ENCODE data around the gene DMBT1.
A peak's percentile ranks its signal among the peaks of the same experiment; 100 is the strongest.

The DMBT1 gene

GRCh38 chr10:122548407-122549085, 12.0 kb upstream of the DMBT1 start:
- no peak for DNase-seq (ENCODE audit: low read depth in 3 of 3)

- DNase-seq (ENCODE audit: low read depth in 3 of 3), result no peak
Observed at GRCh38 chr10:122549636-122550035, 10.9 kb upstream of the DMBT1 start.

GRCh38 chr10:122550427-122550826, 10.1 kb upstream of the DMBT1 start:
- DNase-seq (ENCODE audit: low read depth in 3 of 3), result no peak

GRCh38 chr10:122550983-122551382, 9.6 kb upstream of the DMBT1 start:
- no peak for DNase-seq (ENCODE audit: low read depth in 3 of 3)

GRCh38 chr10:122551450-122551849, 9.1 kb upstream of the DMBT1 start:
- peak; percentile 7 to 39 (median 13) for DNase-seq (ENCODE audit: low read depth in 3 of 3)

GRCh38 chr10:122553341-122553740, 7.2 kb upstream of the DMBT1 start:
- DNase-seq (ENCODE audit: low read depth in 3 of 3), result no peak

- no peak for DNase-seq (ENCODE audit: low read depth in 3 of 3)
Observed at GRCh38 chr10:122554131-122555036, 6.2 kb upstream of the DMBT1 start.

GRCh38 chr10:122555442-122555841, 5.1 kb upstream of the DMBT1 start:
- DNase-seq (ENCODE audit: low read depth in 3 of 3), result no peak

GRCh38 chr10:122557516-122557915, 3.0 kb upstream of the DMBT1 start:
- DNase-seq (ENCODE audit: low read depth in 3 of 3), result no peak

GRCh38 chr10:122558452-122558851, 2.1 kb upstream of the DMBT1 start:
- DNase-seq (ENCODE audit: low read depth in 3 of 3), result no peak

- DNase-seq (ENCODE audit: low read depth in 3 of 3), result no peak
Observed at GRCh38 chr10:122559228-122559627, 1.3 kb upstream of the DMBT1 start.

- DNase-seq (ENCODE audit: low read depth in 3 of 3), result no peak
Observed at GRCh38 chr10:122561212-122561611, 658 bp downstream of the DMBT1 start.

GRCh38 chr10:122561792-122562191, 1.2 kb downstream of the DMBT1 start:
- no peak for DNase-seq (ENCODE audit: low read depth in 3 of 3)

GRCh38 chr10:122564980-122565379, 4.4 kb downstream of the DMBT1 start:
- DNase-seq (ENCODE audit: low read depth in 3 of 3), result no peak

- DNase-seq (ENCODE audit: low read depth in 3 of 3), result peak; percentile 30 to 71 (median 34)
Observed at GRCh38 chr10:122565766-122566206, 5.2 kb downstream of the DMBT1 start.

- DNase-seq (ENCODE audit: low read depth in 3 of 3), result no peak
Observed at GRCh38 chr10:122566632-122567031, 6.1 kb downstream of the DMBT1 start.

GRCh38 chr10:122567056-122567660, 6.6 kb downstream of the DMBT1 start:
- DNase-seq (ENCODE audit: low read depth in 3 of 3), result peak in 1 of 3 experiments; percentile 24

- no peak for DNase-seq (ENCODE audit: low read depth in 3 of 3)
Observed at GRCh38 chr10:122568551-122568950, 8.0 kb downstream of the DMBT1 start.

- no peak for DNase-seq (ENCODE audit: low read depth in 3 of 3)
Observed at GRCh38 chr10:122570920-122571319, 10.4 kb downstream of the DMBT1 start.

- DNase-seq (ENCODE audit: low read depth in 3 of 3), result no peak
Observed at GRCh38 chr10:122571892-122572291, 11.3 kb downstream of the DMBT1 start.

GRCh38 chr10:122575776-122576175, 15.2 kb downstream of the DMBT1 start:
- no peak for DNase-seq (ENCODE audit: low read depth in 3 of 3)

- DNase-seq (ENCODE audit: low read depth in 3 of 3), result no peak
Observed at GRCh38 chr10:122576291-122576690, 15.7 kb downstream of the DMBT1 start.
